ENCODE results near the gene HS3ST1.

GRCh38 chr4:11397146-11397545 lies 31.5 kb downstream of the HS3ST1 start:
- TF ChIP-seq CTCF (IDR thresholded peaks at IDR 0.05; ENCODE audit: low read depth, low read length), result no peak
- TF ChIP-seq EZH2phosphoT487 (IDR thresholded peaks at IDR 0.05; ENCODE audit: low read depth), result no peak

All from OCI-LY3 (cell line).